ENCODE measurements around the gene FAM98C. TPM values are rescaled to one million over a fixed set of nuclear protein-coding genes. Genes with fewer than 3 reads are reported as not detected.

FAM98C gene
- polyA plus RNA-seq, 1 experiment: 12.2 TPM

DNA sequence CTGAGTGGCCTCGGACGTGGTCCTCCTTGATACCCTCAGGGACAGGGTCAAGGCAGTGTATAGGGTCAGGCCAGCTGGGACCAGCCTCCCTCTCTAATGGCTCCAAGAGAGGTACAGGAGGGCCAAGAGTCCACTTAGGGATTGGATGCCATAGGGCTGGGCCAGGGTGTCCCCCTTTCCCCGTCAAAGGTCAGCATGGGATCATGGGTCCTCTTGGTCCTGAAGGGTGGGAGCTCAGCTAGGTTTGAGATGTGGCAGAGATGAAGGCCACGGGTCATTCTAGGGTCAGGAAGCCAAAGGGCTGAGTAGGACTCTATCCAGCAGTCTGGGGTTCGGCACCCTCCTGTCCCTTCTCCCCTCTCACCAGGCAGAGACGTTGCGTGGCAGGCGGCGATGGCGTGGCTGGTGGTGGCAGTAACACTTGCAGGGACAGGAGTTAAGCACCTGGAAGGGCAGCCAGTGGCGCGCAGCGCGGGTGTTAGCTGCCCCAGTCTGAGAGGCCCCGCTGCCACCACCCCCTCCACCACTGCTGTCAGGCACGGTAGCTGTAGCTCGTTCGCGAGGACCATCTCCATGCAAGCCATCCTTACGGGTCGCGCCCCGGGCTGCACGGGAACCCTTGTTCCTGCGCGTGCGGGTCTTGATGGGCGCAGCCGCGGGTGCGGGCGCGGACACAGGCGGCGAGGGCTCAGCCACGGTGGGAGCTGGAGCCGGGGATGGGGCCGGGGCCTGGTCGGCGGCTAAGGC lies 17.7 kb upstream of the FAM98C start:
- no peak overlapping the region for H3K4me3 ChIP-seq (ENCODE audit: low read depth, low read length)
- TF ChIP-seq, protein P1, sequence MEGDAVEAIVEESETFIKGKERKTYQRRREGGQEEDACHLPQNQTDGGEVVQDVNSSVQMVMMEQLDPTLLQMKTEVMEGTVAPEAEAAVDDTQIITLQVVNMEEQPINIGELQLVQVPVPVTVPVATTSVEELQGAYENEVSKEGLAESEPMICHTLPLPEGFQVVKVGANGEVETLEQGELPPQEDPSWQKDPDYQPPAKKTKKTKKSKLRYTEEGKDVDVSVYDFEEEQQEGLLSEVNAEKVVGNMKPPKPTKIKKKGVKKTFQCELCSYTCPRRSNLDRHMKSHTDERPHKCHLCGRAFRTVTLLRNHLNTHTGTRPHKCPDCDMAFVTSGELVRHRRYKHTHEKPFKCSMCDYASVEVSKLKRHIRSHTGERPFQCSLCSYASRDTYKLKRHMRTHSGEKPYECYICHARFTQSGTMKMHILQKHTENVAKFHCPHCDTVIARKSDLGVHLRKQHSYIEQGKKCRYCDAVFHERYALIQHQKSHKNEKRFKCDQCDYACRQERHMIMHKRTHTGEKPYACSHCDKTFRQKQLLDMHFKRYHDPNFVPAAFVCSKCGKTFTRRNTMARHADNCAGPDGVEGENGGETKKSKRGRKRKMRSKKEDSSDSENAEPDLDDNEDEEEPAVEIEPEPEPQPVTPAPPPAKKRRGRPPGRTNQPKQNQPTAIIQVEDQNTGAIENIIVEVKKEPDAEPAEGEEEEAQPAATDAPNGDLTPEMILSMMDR (IDR thresholded peaks at IDR 0.05; ENCODE audit: insufficient read depth, low read depth, low read length): no peak
- POLR2A ChIA-PET: interaction anchor here (0.5 kb wide), 1 partner anchor 10 kb away, joined by 3 read pairs; no protein-coding TSS in a partner anchor
- peaks cover 39% of the 10 kb centered on the region for H3K36me3 ChIP-seq (ENCODE audit: control insufficient read depth, insufficient read depth, low read length)
- H3K27me3 ChIP-seq (ENCODE audit: control insufficient read depth, insufficient read depth, low read length): no peaks in the 10 kb centered on the region
- DNase-seq (ENCODE audit: low read depth): no peak
- CTCF ChIA-PET: interaction anchor here (0.9 to 2.0 kb wide), 3 partner anchors 9 to 151 kb away, joined by 3 to 8 read pairs (median 7); partner anchors contain the start of gene FAM98C

DNA sequence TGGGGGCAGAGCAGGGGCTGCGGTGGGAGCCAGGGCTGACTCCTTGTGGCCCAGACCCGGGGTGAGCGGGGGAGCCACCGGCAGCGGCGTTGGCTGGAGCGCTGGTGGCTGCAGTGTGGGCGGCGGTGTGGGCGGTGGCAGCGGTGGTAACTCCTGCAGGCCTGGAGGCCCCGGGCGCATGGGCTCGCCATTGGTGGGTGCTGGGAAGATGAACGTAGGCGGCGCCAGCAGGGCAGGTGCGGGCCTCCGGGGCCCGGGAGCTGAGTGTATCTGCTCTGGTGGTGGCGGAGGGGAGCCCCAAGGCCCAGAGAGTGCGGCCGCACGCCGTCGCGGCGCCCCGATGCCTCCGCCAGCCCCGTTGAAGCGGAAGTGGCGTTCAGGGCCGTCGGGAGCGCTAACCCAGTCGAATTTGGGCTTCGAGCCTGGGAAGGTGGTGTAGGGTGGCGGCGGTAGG lies 17.1 kb upstream of the FAM98C start:
- H3K36me3 ChIP-seq (ENCODE audit: control insufficient read depth, insufficient read depth, low read length): peaks cover 36% of the 10 kb centered on the region
- TF ChIP-seq, protein P1 (IDR thresholded peaks at IDR 0.05; ENCODE audit: insufficient read depth, low read depth, low read length): no peak
- no peak for DNase-seq (ENCODE audit: low read depth)
- no peak overlapping the region for H3K4me3 ChIP-seq (ENCODE audit: low read depth, low read length)
- CTCF ChIA-PET: interaction anchor here (0.9 kb wide), 1 partner anchor 17 kb away, joined by 3 read pairs; the partner anchor contains the start of gene FAM98C
- no peaks in the 10 kb centered on the region for H3K27me3 ChIP-seq (ENCODE audit: control insufficient read depth, insufficient read depth, low read length)
- POLR2A ChIA-PET: interaction anchor here (0.5 kb wide), 1 partner anchor 11 kb away, joined by 3 read pairs; no protein-coding TSS in a partner anchor

DNA sequence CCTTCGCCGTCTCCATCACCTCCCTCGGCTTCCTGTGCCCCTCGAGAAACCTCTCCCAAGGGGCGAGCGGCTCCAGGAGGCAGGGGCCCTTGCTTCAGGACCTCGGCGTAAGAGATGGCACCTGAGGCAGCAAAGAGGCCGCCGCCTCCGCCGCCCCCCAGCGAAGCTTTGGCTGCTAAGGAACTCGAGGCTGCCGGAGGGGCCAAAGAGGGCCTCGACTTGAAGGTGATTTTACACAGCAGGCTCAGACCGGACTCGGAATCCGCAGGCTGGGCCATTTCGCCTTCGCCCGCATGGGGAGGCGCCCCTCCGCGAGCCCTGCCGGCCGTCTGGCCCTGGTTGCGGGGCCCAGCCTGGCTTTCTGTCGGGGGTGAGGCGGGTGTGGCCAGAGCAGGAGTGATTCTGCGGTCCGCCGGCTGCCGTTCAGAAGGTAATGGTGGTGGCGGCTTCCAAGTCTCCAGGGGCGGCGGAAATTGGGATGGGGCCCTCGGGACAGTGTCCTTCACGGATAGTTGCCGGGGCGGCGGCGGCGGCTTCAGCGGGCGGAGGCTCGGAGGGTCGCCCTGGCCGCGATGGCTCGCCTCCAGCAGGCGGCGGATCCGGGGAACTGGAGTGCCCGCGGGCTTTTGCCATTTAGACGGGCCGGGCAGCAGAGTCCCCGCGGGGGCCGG lies 16.5 kb upstream of the FAM98C start:
- CTCF ChIA-PET: interaction anchor here (0.9 to 2.2 kb wide), 3 partner anchors 10 to 16 kb away, joined by 3 to 12 read pairs (median 3); partner anchors contain the start of gene FAM98C
- no peaks in the 10 kb centered on the region for H3K27me3 ChIP-seq (ENCODE audit: control insufficient read depth, insufficient read depth, low read length)
- DNase-seq (ENCODE audit: low read depth): no peak
- TF ChIP-seq, protein P1 (IDR thresholded peaks at IDR 0.05; ENCODE audit: insufficient read depth, low read depth, low read length): no peak
- no peak overlapping the region for H3K4me3 ChIP-seq (ENCODE audit: low read depth, low read length)
- POLR2A ChIA-PET: interaction anchor here (0.5 kb wide), 1 partner anchor 10 kb away, joined by 3 read pairs; no protein-coding TSS in a partner anchor
- H3K36me3 ChIP-seq (ENCODE audit: control insufficient read depth, insufficient read depth, low read length): peaks cover 30% of the 10 kb centered on the region

DNA sequence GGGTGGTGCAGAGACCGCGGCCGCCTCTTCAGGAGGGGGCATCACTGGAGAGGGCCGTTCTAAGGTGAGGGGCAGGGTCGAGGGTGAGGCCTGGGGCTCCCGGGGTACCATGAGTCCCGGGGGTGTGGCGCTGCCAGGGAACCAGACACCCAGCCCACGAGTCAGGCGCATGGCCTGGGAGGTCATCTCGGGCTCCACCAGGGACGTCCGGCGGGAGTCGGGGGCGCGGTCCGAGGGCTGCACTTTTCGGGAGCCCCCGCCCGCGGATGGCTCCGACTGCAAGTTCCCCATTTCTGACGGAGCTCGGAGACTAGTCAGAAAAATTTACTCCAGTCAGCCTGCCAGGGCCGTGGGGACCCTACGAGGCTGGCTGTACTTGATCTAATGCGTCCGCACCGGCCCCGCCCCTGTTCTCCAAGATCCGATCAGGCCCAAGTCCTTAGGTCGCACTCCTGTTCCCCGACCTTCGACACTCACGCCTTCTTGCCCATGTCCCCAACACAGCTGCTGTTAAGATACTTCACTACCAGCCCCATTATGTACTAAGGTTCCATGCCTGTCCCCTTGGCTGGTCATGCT lies 15.8 kb upstream of the FAM98C start:
- Histone ChIP-seq H3K27me3 (ENCODE audit: control insufficient read depth, insufficient read depth, low read length) (no peaks in the 10 kb centered on the region), H3K36me3 (ENCODE audit: control insufficient read depth, insufficient read depth, low read length) (peaks cover 28% of the 10 kb centered on the region), H3K4me3 (ENCODE audit: low read depth, low read length) (peak overlapping the region; percentile 91)
- ChIA-PET CTCF (interaction anchor here (1.0 to 3.6 kb wide), 8 partner anchors 11 to 485 kb away, joined by 3 to 12 read pairs (median 4); partner anchors contain the start of genes CATSPERG, FAM98C and PSMD8), POLR2A (interaction anchor here (0.5 to 1.3 kb wide), 7 partner anchors 11 to 993 kb away, joined by 3 to 18 read pairs (median 4); partner anchors contain the start of genes FAM98C and PSMD8)
- TF ChIP-seq, protein P1 (IDR thresholded peaks at IDR 0.05; ENCODE audit: insufficient read depth, low read depth, low read length): no peak
- DNase-seq (ENCODE audit: low read depth): no peak
